ENCODE measurements around the gene LMX1B. TPM values are rescaled to one million over a fixed set of nuclear protein-coding genes. Genes with fewer than 3 reads are reported as not detected.

LMX1B gene
- total RNA-seq, 1 experiment from 2014 or later = 12.4 TPM

DNA sequence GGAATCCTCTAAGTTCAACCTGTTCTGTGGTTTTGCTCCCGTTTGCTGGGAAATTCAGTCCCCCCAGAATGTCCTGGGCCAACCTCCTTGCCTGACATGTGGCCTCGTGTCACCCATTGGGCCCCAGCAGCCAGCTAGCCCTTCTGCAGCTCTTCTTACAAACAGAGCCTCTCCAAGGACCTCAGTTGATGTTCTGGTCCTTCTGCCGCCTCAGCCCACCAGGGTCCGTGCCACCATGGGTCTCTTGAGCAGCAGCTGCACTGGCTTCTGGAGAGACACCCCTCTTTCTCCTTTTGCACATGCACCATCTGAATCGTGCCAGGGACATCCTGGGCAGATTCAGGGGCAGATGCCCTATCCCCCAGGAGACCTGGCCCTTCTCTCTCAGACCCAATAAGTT lies 85.0 kb downstream of the LMX1B start (continued):
- TF ChIP-seq, protein P1, sequence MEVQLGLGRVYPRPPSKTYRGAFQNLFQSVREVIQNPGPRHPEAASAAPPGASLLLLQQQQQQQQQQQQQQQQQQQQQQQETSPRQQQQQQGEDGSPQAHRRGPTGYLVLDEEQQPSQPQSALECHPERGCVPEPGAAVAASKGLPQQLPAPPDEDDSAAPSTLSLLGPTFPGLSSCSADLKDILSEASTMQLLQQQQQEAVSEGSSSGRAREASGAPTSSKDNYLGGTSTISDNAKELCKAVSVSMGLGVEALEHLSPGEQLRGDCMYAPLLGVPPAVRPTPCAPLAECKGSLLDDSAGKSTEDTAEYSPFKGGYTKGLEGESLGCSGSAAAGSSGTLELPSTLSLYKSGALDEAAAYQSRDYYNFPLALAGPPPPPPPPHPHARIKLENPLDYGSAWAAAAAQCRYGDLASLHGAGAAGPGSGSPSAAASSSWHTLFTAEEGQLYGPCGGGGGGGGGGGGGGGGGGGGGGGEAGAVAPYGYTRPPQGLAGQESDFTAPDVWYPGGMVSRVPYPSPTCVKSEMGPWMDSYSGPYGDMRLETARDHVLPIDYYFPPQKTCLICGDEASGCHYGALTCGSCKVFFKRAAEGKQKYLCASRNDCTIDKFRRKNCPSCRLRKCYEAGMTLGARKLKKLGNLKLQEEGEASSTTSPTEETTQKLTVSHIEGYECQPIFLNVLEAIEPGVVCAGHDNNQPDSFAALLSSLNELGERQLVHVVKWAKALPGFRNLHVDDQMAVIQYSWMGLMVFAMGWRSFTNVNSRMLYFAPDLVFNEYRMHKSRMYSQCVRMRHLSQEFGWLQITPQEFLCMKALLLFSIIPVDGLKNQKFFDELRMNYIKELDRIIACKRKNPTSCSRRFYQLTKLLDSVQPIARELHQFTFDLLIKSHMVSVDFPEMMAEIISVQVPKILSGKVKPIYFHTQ (CRISPR knock-in tag; IDR thresholded peaks at IDR 0.05) = no peak
- TF ChIP-seq CDX4 (CRISPR knock-in tag; IDR thresholded peaks at IDR 0.05; ENCODE audit: borderline replicate concordance) (no peak), ZSCAN18 (CRISPR knock-in tag; IDR thresholded peaks at IDR 0.05) (no peak)
- TF ChIP-seq, protein P2, sequence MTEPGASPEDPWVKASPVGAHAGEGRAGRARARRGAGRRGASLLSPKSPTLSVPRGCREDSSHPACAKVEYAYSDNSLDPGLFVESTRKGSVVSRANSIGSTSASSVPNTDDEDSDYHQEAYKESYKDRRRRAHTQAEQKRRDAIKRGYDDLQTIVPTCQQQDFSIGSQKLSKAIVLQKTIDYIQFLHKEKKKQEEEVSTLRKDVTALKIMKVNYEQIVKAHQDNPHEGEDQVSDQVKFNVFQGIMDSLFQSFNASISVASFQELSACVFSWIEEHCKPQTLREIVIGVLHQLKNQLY (CRISPR knock-in tag; IDR thresholded peaks at IDR 0.05) = no peak

- Mint-ChIP-seq H3K27me3 (ENCODE audit: low read depth) (peaks cover 36% of the 10 kb centered on the region), H3K4me1 (peaks cover 2% of the 10 kb centered on the region), H3K9me3 (no peaks in the 10 kb centered on the region), H3K4me3 (no peak overlapping the region), H3K27ac (no peak overlapping the region), H3K36me3 (no peaks in the 10 kb centered on the region)
- ChIA-PET POLR2A (no interaction called here), CTCF (interaction anchor here (0.8 to 16.1 kb wide), 5 partner anchors 9 to 136 kb away, joined by 3 to 734 read pairs (median 3); no protein-coding TSS in a partner anchor)
- ATAC-seq (no peak), DNase-seq (ENCODE audit: low spot score) (peak; percentile 3)
- TF ChIP-seq, protein P3, sequence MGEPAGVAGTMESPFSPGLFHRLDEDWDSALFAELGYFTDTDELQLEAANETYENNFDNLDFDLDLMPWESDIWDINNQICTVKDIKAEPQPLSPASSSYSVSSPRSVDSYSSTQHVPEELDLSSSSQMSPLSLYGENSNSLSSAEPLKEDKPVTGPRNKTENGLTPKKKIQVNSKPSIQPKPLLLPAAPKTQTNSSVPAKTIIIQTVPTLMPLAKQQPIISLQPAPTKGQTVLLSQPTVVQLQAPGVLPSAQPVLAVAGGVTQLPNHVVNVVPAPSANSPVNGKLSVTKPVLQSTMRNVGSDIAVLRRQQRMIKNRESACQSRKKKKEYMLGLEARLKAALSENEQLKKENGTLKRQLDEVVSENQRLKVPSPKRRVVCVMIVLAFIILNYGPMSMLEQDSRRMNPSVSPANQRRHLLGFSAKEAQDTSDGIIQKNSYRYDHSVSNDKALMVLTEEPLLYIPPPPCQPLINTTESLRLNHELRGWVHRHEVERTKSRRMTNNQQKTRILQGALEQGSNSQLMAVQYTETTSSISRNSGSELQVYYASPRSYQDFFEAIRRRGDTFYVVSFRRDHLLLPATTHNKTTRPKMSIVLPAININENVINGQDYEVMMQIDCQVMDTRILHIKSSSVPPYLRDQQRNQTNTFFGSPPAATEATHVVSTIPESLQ (CRISPR knock-in tag; IDR thresholded peaks at IDR 0.05) = no peak
- TF ChIP-seq, protein P4, sequence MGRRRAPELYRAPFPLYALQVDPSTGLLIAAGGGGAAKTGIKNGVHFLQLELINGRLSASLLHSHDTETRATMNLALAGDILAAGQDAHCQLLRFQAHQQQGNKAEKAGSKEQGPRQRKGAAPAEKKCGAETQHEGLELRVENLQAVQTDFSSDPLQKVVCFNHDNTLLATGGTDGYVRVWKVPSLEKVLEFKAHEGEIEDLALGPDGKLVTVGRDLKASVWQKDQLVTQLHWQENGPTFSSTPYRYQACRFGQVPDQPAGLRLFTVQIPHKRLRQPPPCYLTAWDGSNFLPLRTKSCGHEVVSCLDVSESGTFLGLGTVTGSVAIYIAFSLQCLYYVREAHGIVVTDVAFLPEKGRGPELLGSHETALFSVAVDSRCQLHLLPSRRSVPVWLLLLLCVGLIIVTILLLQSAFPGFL (CRISPR knock-in tag; IDR thresholded peaks at IDR 0.05; ENCODE audit: borderline replicate concordance) = no peak
- TF ChIP-seq ATF1 (CRISPR knock-in tag; IDR thresholded peaks at IDR 0.05) (no peak), FOXJ3 (CRISPR knock-in tag; IDR thresholded peaks at IDR 0.05; ENCODE audit: borderline replicate concordance) (no peak), FOXP4 (CRISPR knock-in tag; IDR thresholded peaks at IDR 0.05) (no peak), ZNF121 (CRISPR knock-in tag; IDR thresholded peaks at IDR 0.05) (no peak), STAT6 (CRISPR knock-in tag; conservative IDR thresholded peaks at IDR 0.05; ENCODE audit: low read depth) (no peak), CREB1 (CRISPR knock-in tag; IDR thresholded peaks at IDR 0.05) (no peak), GABPB1 (CRISPR knock-in tag; IDR thresholded peaks at IDR 0.05) (no peak), USF2 (CRISPR knock-in tag; IDR thresholded peaks at IDR 0.05) (no peak), CBFB (CRISPR knock-in tag; IDR thresholded peaks at IDR 0.05; ENCODE audit: low read depth) (no peak), ATF2 (CRISPR knock-in tag; IDR thresholded peaks at IDR 0.05; ENCODE audit: borderline replicate concordance, low read depth) (no peak)
These were observed 85.7 kb downstream of the LMX1B start for GRCh38 chr9:126699401-126699881.

Data from WTC11 (cell line).